DMS79 (cell line): ENCODE measurements around the gene TST.
A peak's percentile ranks its signal among the peaks of the same experiment; 100 is the strongest.

Experiments
- DNase-seq: peaks from one replicate; lab custom pipeline; 2025; lab: John Stamatoyannopoulos, UW

TST gene

GRCh38 chr22:36982136-36982535 lies 37.1 kb downstream of the TST start:
- DNase-seq, result no peak

GRCh38 chr22:36981247-36981775 lies 37.9 kb downstream of the TST start:
- no peak for DNase-seq

DNA sequence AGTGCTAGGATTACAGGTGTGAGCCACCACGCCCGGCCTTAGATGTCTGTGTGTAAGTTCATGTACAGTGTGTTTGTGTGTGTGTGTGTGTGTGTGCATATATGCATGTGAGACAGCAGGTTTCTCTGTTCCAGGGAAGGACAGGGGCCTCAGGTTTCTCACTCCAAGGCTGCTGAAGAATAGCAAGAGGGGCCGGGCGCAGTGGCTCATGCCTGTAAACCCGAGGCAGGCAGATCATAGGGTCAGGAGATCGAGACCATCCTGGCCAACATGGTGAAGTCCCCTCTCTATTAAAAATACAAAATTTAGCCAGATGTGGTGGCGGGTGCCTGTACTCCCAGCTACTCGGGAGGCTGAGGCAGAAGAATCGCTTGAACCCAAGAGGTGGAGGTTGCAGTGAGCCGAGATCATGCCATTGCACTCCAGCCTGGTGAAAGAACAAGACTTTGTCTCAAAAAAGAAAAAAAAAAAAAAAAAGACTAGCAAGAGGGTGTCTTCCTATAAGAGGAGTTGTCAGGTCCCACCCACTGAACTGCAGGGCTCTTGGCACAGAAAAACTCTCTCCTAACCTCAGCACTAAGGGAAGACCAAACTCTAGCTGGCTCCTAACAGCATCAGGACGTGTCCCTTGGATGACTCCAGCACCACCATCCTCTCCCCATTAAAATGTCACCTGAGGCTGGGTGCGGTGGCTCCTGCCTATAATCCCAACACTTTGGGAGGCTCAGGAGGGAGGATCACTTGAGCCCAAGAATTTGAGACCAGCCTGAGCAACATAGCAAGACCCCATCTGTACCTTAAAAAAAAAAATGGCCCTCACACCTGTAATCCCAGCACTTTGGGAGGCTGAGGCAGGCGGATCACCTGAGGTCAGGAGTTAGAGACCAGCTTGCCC lies 40.0 kb downstream of the TST start:
- DNase-seq, result no peak

DNA sequence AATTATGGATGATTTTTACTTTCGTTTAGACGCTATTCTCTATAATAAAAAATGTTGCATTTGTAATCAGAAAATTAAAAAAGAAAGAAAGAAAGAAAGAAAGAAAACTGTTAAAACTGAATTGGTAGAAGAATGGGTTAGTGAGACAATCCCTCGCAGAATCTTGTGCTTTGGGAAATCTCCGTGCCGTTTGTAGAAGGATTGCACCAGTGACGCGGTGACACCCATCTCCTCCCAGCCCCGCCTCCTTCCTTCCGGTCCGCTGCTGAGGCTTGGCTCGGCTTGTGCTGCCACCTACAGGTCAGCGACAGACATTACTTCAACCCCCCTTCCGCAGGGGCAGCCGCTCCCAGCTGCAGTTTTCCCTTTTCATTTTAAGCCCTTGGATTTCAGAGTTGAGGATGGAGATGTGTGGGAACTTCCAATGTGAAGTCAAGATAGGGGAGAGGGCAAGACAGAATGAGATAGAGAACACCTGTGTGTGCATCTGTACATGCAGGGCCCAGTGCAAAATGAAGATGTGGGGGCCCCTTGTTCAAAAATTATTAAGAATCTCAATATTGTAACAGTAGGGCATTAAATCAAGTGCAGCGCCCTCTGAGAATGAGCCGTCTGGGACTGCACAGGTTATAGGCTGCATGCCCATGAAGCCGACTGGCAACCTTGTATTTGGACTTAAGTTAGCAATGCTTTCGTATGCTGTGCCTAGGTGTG lies 41.1 kb downstream of the TST start:
- peak; percentile 33 for DNase-seq

- peak; percentile 8 for DNase-seq
Observed at GRCh38 chr22:36977401-36977861, 41.8 kb downstream of the TST start.

GRCh38 chr22:36976606-36977005 lies 42.6 kb downstream of the TST start:
- no peak for DNase-seq

DNA sequence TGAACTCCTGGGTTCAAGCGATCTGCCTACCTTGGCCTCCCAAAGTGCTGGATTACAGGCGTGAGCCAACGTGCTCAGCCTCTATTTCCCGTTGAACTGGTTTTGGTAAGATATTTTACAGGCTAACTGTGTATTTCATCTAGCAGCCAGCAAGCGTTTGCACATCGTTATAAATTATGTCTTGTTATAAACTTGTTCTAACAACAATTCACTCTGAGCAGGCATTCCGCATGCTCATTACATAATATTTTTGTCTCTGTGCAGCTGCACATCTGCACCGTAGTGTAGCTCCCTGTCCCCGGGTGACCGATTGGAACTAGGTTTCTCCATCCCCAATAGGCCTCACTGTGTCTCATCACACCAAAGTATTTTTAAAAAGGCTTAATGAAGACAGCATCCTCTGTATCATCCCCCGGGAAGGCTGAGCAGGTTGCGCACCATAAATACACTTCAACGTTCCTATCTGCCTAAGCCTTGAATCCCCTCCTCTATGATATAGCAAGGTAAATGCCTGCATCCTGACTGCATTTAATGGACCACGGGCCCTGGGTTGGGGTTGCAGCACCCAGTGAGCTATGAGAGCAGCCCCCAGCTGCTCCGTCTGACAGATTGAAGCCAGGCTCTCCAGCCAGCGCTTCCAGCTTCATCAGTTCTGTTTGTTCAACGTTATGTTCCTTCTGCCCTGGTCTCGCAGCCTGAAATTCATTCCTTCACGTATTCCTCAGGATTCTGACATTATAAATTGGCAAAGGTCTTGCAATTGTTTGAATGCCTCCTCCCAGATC lies 47.7 kb downstream of the TST start:
- no peak for DNase-seq

DNA sequence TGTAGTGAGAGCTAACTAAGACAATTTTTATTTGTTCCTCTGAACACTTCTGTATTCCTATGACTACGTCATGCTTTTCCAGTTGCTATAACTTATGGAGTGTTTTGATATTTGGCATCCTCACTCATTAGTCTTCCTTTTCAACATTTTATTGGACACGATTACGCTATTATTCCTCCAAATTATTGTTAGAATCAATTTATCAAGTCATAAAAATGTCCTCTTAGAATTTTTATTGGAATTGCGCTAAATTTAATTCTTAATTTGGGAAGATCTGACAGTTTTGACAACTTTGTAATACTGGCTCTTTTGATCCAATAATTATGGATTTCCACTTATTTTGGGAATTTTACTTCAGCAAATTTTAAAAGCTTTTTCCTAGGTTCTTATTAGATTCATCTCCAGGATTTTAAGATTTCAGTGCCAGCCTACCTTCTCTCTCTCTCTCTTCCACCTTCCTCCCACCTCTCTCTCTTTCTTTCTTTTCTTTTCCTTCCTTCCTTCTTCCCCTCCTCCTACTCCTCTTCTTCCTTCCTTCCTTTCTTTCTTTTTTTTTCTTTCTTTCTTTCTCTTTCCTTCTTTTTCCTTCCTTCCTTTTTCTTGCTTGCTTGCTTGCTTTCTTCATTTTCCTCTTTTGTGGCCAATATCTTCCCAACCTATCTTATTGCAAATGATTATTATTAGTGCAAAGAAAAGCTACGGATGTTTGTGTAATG lies 50.8 kb downstream of the TST start:
- DNase-seq, result no peak

DNA sequence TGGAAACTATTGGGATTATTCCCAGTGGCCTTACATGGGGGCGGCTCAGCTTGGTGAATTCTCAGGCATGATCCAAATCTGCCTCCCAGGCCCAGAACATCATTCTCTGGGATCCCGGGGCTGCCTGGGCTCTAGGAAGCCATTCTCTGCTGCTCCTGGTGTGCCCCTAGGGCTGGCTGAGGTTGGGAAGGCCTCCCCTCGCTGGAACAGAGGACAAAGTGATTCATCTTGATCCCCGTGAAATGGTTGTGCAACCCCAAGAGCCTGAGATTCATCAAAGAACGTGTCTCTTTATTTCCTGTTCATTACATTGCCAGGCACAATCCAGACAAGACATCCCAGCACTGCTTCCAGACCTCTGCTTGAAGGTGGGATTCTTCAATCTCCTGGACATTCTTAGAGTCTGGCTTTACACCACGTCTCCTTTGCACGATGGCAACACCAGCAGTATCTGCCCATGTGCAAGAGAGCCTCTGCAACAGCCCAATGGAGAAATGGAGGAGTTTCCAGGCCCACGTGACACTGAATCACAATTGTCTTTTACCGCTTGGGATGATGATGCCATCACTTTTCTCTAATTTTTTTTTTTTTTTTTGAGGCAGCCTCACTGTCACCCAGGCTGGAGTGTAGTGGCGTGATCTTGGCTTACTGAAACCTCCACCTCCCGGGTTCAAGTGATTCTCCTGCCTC lies 52.3 kb downstream of the TST start:
- no peak for DNase-seq

- DNase-seq, result no peak
Observed at GRCh38 chr22:36965696-36966095, 53.6 kb downstream of the TST start.

DNA sequence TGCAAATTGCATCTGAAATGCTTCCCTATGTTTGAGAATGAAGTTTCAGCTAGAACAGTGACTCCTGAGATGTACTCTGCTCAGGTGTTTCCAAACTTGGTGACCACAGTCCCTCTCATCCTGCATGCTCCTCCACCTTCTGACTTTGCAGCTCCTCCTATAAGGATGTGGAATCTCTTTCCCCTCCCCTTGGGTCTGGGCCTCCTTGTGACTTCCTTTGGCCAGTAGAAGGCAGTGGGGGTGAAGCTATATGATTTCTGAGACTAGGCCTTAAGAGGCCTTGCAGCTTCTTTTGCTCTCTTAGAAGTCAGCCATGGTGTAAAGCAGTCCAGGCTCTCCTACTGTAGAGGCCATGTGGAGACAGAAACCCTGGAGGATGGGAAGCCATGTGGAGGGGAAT lies 55.1 kb downstream of the TST start:
- DNase-seq, result no peak

DNA sequence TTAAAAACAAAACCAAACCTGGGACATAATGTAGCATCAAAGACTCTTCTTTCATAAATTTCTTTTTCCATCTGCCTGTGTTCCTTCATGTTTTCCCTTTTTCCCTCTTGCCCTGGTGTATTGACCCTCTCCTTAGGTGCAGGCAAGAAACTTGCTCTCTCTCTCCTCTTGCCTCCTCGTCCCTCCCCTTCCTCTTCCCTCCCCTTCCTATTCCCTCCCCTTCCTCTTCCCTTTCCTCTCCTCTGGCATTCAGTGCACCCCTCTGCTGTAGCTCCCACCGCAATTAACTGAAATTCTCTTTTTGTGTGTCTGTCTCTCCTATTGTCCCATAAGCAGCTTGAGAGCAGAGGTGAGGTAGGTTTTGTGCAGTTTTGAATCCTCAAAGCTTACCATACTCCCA lies 55.9 kb downstream of the TST start:
- no peak for DNase-seq

DNA sequence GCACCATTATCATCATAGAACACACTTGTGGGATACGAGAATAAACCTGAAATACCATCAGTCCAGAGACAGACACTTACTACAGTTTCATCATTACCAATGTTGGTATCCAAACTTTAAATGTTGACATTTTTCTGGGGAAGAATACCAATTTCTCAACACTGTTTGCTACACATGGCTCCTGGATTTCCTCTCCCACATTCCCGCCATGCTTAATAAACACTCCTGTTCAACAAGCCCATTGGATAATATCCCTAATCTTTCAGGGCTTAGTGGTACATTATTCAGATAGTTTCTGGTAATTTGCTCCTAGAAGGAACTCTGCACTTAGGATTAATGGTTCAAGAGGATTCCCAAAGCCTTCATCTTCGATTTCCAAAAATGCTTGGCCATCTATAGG lies 57.6 kb downstream of the TST start:
- DNase-seq, result no peak
